Measurements from ENCODE around the gene OR7E24.
A peak's percentile ranks its signal among the peaks of the same experiment; 100 is the strongest.
"Not testable (repeated sequence)": the region's sequence is repeated elsewhere in the genome, so short reads cannot be mapped to it uniquely, and the experiment has no call there.

Gene OR7E24
- 0 to 0.06 (median 0) reads per million in 18 experiments for total RNA-seq

GRCh38 chr19:9250630-9251029 is at the start of gene OR7E24:
OR7E24 (plus strand) TSS chr19:9250930; CDS start chr19:9251044, 114 bp downstream.
- DNase-seq, result no peak

- peak; percentile 54 to 64 for DNase-seq
These were observed 45.1 kb upstream of the OR7E24 start for GRCh38 chr19:9205501-9206113.

GRCh38 chr19:9219489-9219888 is 31.2 kb upstream of the OR7E24 start, which contains the start of gene OR7D4:
OR7D4 (minus strand) TSS chr19:9219589; CDS start chr19:9214837, 4,752 bp downstream.
- no peak for DNase-seq

- no peak for DNase-seq
These were observed 506 bp downstream of the OR7E24 start for GRCh38 chr19:9251236-9251635.

GRCh38 chr19:9283485-9283884 is 32.8 kb downstream of the OR7E24 start:
- DNase-seq, result not testable (repeated sequence)

GRCh38 chr19:9289231-9289884 is 38.6 kb downstream of the OR7E24 start:
- no peak for DNase-seq

GRCh38 chr19:9295411-9295849 is 44.7 kb downstream of the OR7E24 start:
- no peak for DNase-seq

- no peak for DNase-seq
These were observed 45.6 kb downstream of the OR7E24 start for GRCh38 chr19:9296336-9296735.
